Ovary (tissue), 9 donors: Measurements from ENCODE around the gene GABBR1. TPM values are rescaled to one million over a fixed set of nuclear protein-coding genes. Genes with fewer than 3 reads are reported as not detected.

ENCODE experiments used
- DNase-seq, 5 donors: peaks; one replicate each; pipeline ENCODE4 v3.0.0-alpha.2; 2019 to 2020
- H3K27ac ChIP-seq, 2 donors: fragments of 200-600 bp; one replicate each; pipeline versions ENCODE4 v1.5.1 to v1.8.0; 2019 to 2022
- H3K27me3 ChIP-seq: fragments of 200-600 bp; one replicate; pipeline ENCODE4 v1.8.0; 2022
- H3K36me3 ChIP-seq: fragments of 200-600 bp; sonication (generic); one replicate; pipeline ENCODE4 v1.5.1; 2019
- H3K4me1 ChIP-seq: one replicate; pipeline ENCODE4 v1.8.1; 2013; ENCODE audit warnings: mild to moderate bottlenecking, moderate library complexity; ENCODE audit not compliant: insufficient read depth
- H3K4me3 ChIP-seq: fragments of 200-600 bp; sonication (generic); one replicate; pipeline ENCODE4 v1.5.1; 2017
- H3K9me3 ChIP-seq, 2 donors: fragments of 200-600 bp in 1 of 2; sonication (generic) in 1 of 2; one replicate each; pipeline versions ENCODE4 v1.5.1 to v1.8.1; 2013 to 2019; ENCODE audit warnings: mild to moderate bottlenecking in 1 of 2, moderate library complexity in 1 of 2
- EP300 ChIP-seq: sonication (generic); formaldehyde crosslinking; IDR thresholded peaks from one replicate; pipeline ENCODE4 v1.6.1; 2017; ENCODE audit warnings: antibody characterized with exemption
- POLR2A ChIP-seq: fragments of 450-650 bp; IDR thresholded peaks from one replicate; pipeline ENCODE4 v1.6.1; 2017; ENCODE audit warnings: antibody characterized with exemption, mild to moderate bottlenecking, moderate library complexity
- WGBS, 3 donors: extraction: QIAGEN DNeasy Blood & Tissue Kit in 1 of 3; methylation state at CpG; one replicate each; pipeline versions ENCODE4 v1.1.5 to v1.1.7; 2013 to 2017; 5-methylcytosine and 5-hydroxymethylcytosine counted together
- intact Hi-C, 4 donors: fragments of 100-400 bp; cut with DNase I; formaldehyde crosslinking; loops; one replicate each; pipeline versions ENCODE4 v1.11.0 to v1.15.1; 2022 to 2023
- polyA plus RNA-seq, 2 donors: library from polyadenylated mRNA; stranded (reverse); fragments of 200-250 nt in 1 of 2; fragments of 350-450 nt in 1 of 2; fragmentation: Illumina TruSeq in 1 of 2; extraction: RNeasy Lipid Tissue Mini Kit (QIAGEN cat#74804) in 1 of 2; gene quantifications; one replicate each; pipeline ENCODE4 v1.2.3, GENCODE V29; 2013 to 2014
- total RNA-seq, 7 donors: library from RNA; depleted of rRNA in 2 of 7; stranded (reverse); fragments of >200 nt in 2 of 7; fragmentation: NEBNext Ultra II Directional in 3 of 7; extraction: Animal tissue kit (Norgen Biotek cat#: 25700) in 3 of 7; gene quantifications; one replicate each; pipeline versions ENCODE4 v1.1.0 to v1.2.4, GENCODE V29; 2016 to 2023
- TF ChIP-seq, protein P1 (sequence below), 3 donors: fragments of 450-650 bp in 2 of 3; fragments of 200-600 bp in 1 of 3; IDR thresholded peaks; one replicate each; pipeline versions ENCODE4 v1.5.1 to v1.8.0; 2016 to 2022; ENCODE audit warnings: antibody characterized with exemption in 3 of 3, mild to moderate bottlenecking in 1 of 3
- donor health status: DM: no; HTN: no; CAD: no; lungs with moderate emphysema.
- donor health status: DM: no; HTN: no; CAD: no.
- donor health status: Bipolar disorder and iron deficiency.
- donor health status: DM: yes; HTN: yes; CAD: no.
- donor health status: DM: no; HTN: no; CAD: no.
- donor health status: DM: yes; HTN: yes; CAD: no.

Gene GABBR1
- total and polyA plus RNA-seq, 9 donors: 23.0 to 80.0 (median 48.5) TPM

DNA sequence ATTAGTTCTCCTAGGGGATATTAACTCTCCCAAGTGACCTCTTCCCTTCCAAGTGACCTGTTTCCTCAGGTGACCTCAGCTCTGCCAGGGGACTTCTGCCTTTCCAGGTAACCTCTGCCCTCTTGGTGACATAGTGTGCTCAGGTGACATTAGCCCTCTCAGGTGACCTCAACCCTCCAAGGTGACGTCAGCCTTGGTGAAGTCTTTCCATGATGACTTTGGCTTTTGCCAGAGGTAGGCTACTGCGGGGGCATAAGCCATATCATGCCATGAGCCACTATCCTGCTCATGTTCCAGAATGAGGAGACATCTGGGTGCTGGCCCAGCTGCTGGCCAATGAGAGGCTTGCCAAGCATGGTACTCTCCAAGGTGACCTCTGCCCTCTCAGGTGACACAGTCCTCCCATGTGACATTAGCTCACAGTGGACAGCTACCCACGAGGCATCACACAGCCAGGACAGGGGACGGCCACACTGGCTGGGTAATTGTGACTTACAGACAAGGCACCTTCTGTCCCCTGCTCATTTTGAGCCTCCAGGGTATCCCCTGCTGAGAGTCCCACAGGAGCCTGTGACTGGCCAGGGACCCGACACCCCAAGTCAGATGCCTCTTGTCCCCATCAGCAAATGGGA is 104.6 kb downstream of the GABBR1 start:
- Histone ChIP-seq H3K27ac (no peak overlapping the region), H3K4me1 (no peaks in the 10 kb centered on the region), H3K9me3 (no peaks in the 10 kb centered on the region), H3K36me3 (no peaks in the 10 kb centered on the region), H3K4me3 (no peak overlapping the region), H3K27me3 (no peaks in the 10 kb centered on the region)
- DNase-seq: no peak
- 67 to 87% (median 76%) methylated on average over 3 to 5 of the region's 5 CpGs for WGBS, 3 donors
- intact Hi-C loops: no loop called here
- TF ChIP-seq POLR2A (no peak), EP300 (no peak)
- TF ChIP-seq, protein P1, sequence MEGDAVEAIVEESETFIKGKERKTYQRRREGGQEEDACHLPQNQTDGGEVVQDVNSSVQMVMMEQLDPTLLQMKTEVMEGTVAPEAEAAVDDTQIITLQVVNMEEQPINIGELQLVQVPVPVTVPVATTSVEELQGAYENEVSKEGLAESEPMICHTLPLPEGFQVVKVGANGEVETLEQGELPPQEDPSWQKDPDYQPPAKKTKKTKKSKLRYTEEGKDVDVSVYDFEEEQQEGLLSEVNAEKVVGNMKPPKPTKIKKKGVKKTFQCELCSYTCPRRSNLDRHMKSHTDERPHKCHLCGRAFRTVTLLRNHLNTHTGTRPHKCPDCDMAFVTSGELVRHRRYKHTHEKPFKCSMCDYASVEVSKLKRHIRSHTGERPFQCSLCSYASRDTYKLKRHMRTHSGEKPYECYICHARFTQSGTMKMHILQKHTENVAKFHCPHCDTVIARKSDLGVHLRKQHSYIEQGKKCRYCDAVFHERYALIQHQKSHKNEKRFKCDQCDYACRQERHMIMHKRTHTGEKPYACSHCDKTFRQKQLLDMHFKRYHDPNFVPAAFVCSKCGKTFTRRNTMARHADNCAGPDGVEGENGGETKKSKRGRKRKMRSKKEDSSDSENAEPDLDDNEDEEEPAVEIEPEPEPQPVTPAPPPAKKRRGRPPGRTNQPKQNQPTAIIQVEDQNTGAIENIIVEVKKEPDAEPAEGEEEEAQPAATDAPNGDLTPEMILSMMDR (IDR thresholded peaks at IDR 0.05): no peak

DNA sequence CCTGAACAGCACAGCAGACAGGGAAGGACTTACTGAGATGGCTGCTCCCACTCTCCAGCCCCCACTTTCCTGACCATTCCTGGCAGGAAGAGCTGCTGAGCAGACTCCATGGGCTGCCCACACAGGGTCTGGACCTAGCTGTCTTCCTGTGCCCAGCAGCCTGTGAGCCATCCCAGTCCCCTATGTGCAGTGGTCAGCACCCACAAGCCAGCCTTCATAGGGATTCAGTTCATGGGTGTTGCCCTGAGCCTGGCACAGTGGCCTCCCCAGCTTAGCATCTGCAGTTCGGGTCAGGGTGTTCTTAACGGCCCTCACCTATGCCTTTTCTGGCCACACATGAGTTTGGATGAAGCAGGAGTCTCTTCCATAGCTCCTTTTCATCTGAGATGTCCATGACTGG is 105.4 kb downstream of the GABBR1 start:
- Histone ChIP-seq H3K27me3 (no peaks in the 10 kb centered on the region), H3K36me3 (no peaks in the 10 kb centered on the region), H3K4me1 (no peaks in the 10 kb centered on the region), H3K4me3 (no peak overlapping the region), H3K27ac (no peak overlapping the region), H3K9me3 (no peaks in the 10 kb centered on the region)
- 59 to 87% (median 85%) methylated on average over 2 of the region's 2 CpGs for WGBS, 3 donors
- no peak for DNase-seq
- intact Hi-C loops: no loop called here
- TF ChIP-seq EP300 (no peak), POLR2A (no peak)
- TF ChIP-seq, protein P1 (IDR thresholded peaks at IDR 0.05): no peak

DNA sequence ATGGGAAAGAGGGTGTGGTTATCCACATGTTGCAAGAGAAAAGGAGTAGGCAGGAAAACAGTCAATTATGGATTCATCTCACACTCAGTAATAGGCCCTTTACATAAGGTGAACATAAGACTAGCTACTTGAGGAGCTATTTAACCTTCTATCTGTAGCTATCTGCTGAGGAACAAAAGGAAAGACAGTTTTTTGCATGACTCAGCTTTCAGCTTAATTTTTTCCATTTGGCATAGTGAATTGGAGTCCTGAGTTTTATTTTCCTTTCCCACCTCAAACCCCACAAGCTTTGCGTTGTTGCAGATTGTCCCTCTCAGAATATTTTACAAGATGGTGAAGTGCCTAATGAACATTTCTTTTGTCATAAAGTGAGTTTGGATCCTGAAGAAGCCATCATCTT is 105.9 kb downstream of the GABBR1 start:
- TF ChIP-seq POLR2A (no peak), EP300 (no peak)
- TF ChIP-seq, protein P1 (IDR thresholded peaks at IDR 0.05): no peak
- H3K4me3 ChIP-seq: no peak overlapping the region
- intact Hi-C loops: no loop called here
- no peak overlapping the region for H3K27ac ChIP-seq
- DNase-seq: no peak
- H3K9me3 ChIP-seq: no peaks in the 10 kb centered on the region
- no peaks in the 10 kb centered on the region for H3K4me1 ChIP-seq
- H3K36me3 ChIP-seq: no peaks in the 10 kb centered on the region
- 83 to 88% (median 86%) methylated on average over 1 of the region's 1 CpG for WGBS, 3 donors
- H3K27me3 ChIP-seq: no peaks in the 10 kb centered on the region

DNA sequence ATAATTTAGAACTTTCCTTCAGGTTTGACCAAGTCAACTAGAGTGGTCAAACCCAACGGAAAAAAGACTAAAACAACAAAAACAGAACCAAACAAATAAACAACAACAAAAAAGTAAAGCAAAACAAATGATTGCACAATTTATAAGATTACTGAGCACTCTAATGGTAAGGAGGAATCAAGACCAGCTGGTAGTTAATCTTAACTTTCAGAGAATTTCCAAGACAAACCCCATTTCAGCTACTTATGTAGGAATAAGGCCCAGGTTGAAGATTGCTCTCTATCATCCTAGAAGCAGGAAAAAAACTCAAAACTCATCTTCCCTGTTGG is 107.7 kb downstream of the GABBR1 start:
- intact Hi-C loops: no loop called here
- 0 to 3% (median 0%) methylated on average over 1 of the region's 1 CpG for WGBS, 3 donors
- no peak overlapping the region for H3K4me3 ChIP-seq

More for the DNA sequence above, 107.7 kb downstream of the GABBR1 start:
- Histone ChIP-seq H3K36me3 (no peaks in the 10 kb centered on the region), H3K27ac (no peak overlapping the region), H3K4me1 (no peaks in the 10 kb centered on the region), H3K27me3 (no peaks in the 10 kb centered on the region), H3K9me3 (no peaks in the 10 kb centered on the region)
- TF ChIP-seq, protein P1 (IDR thresholded peaks at IDR 0.05): no peak
- TF ChIP-seq POLR2A: no peak
- DNase-seq: no peak
